ENCODE measurements around the gene DLGAP1.
A peak's percentile ranks its signal among the peaks of the same experiment; 100 is the strongest.

Gene DLGAP1

GRCh38 chr18:3458952-3459853 lies 995.9 kb downstream of the DLGAP1 start:
- Histone ChIP-seq H3K9me3 (ENCODE audit: insufficient read depth, low read length) (no peaks in the 10 kb centered on the region), H3K4me3 (ENCODE audit: insufficient read length, low read depth) (no peak overlapping the region), H3K36me3 (ENCODE audit: insufficient read depth, insufficient read length, low read length) (peaks cover 35% of the 10 kb centered on the region), H3K27me3 (ENCODE audit: insufficient read depth, insufficient read length) (no peaks in the 10 kb centered on the region), H3K4me1 (ENCODE audit: insufficient read depth, insufficient read length) (peaks cover 5% of the 10 kb centered on the region), H3K9ac (ENCODE audit: insufficient read length, low read depth) (no peak overlapping the region)
- TF ChIP-seq YY1 (IDR thresholded peaks at IDR 0.05; ENCODE audit: insufficient read depth, insufficient read length) = no peak
- TF ChIP-seq SUZ12 (IDR thresholded peaks at IDR 0.05; ENCODE audit: extremely low read depth, insufficient read depth, insufficient read length) = no peak
- no peak for DNase-seq (ENCODE audit: low read depth, low spot score)

GRCh38 chr18:3458378-3458777 lies 996.7 kb downstream of the DLGAP1 start:
- Histone ChIP-seq H3K4me1 (ENCODE audit: insufficient read depth, insufficient read length) (peaks cover 5% of the 10 kb centered on the region), H3K36me3 (ENCODE audit: insufficient read depth, insufficient read length, low read length) (peaks cover 35% of the 10 kb centered on the region), H3K9ac (ENCODE audit: insufficient read length, low read depth) (no peak overlapping the region)

GRCh38 chr18:3457261-3457724 lies 997.8 kb downstream of the DLGAP1 start:
- Histone ChIP-seq H3K4me1 (ENCODE audit: insufficient read depth, insufficient read length) (peaks cover 5% of the 10 kb centered on the region), H3K9me3 (ENCODE audit: insufficient read depth, low read length) (no peaks in the 10 kb centered on the region), H3K27me3 (ENCODE audit: insufficient read depth, insufficient read length) (no peaks in the 10 kb centered on the region), H3K36me3 (ENCODE audit: insufficient read depth, insufficient read length, low read length) (peaks cover 37% of the 10 kb centered on the region), H3K4me3 (ENCODE audit: insufficient read length, low read depth) (no peak overlapping the region), H3K9ac (ENCODE audit: insufficient read length, low read depth) (no peak overlapping the region)
- TF ChIP-seq ZNF274 (IDR thresholded peaks at IDR 0.05; ENCODE audit: low read depth, low read length) (no peak), YY1 (IDR thresholded peaks at IDR 0.05; ENCODE audit: insufficient read depth, insufficient read length) (no peak), SUZ12 (IDR thresholded peaks at IDR 0.05; ENCODE audit: extremely low read depth, insufficient read depth, insufficient read length) (no peak)
- DNase-seq (ENCODE audit: low read depth, low spot score) = no peak

More at GRCh38 chr18:3458378-3458777, 996.7 kb downstream of the DLGAP1 start:
- DNase-seq (ENCODE audit: low read depth, low spot score) = no peak
- Histone ChIP-seq H3K4me3 (ENCODE audit: insufficient read length, low read depth) (no peak overlapping the region), H3K9me3 (ENCODE audit: insufficient read depth, low read length) (no peaks in the 10 kb centered on the region), H3K27me3 (ENCODE audit: insufficient read depth, insufficient read length) (no peaks in the 10 kb centered on the region)
- TF ChIP-seq ZNF274 (IDR thresholded peaks at IDR 0.05; ENCODE audit: low read depth, low read length) (no peak), SUZ12 (IDR thresholded peaks at IDR 0.05; ENCODE audit: extremely low read depth, insufficient read depth, insufficient read length) (no peak), YY1 (IDR thresholded peaks at IDR 0.05; ENCODE audit: insufficient read depth, insufficient read length) (no peak)

- no peak overlapping the region for H3K4me3 ChIP-seq (ENCODE audit: insufficient read length, low read depth)
- H3K36me3 ChIP-seq (ENCODE audit: insufficient read depth, insufficient read length, low read length) = peaks cover 43% of the 10 kb centered on the region
- no peak for DNase-seq (ENCODE audit: low read depth, low spot score)
Observed at GRCh38 chr18:3456686-3457069, 998.4 kb downstream of the DLGAP1 start.

GRCh38 chr18:3455907-3456685 lies 999.0 kb downstream of the DLGAP1 start:
- Histone ChIP-seq H3K36me3 (ENCODE audit: insufficient read depth, insufficient read length, low read length) (peaks cover 46% of the 10 kb centered on the region), H3K4me3 (ENCODE audit: insufficient read length, low read depth) (peak overlapping the region; percentile 6), H3K27me3 (ENCODE audit: insufficient read depth, insufficient read length) (no peaks in the 10 kb centered on the region), H3K9ac (ENCODE audit: insufficient read length, low read depth) (peak overlapping the region; percentile 67), H3K4me1 (ENCODE audit: insufficient read depth, insufficient read length) (peaks cover 5% of the 10 kb centered on the region), H3K9me3 (ENCODE audit: insufficient read depth, low read length) (no peaks in the 10 kb centered on the region)
- TF ChIP-seq ZNF274 (IDR thresholded peaks at IDR 0.05; ENCODE audit: low read depth, low read length) (no peak), SUZ12 (IDR thresholded peaks at IDR 0.05; ENCODE audit: extremely low read depth, insufficient read depth, insufficient read length) (no peak), YY1 (IDR thresholded peaks at IDR 0.05; ENCODE audit: insufficient read depth, insufficient read length) (no peak)
- no peak for DNase-seq (ENCODE audit: low read depth, low spot score)

More at GRCh38 chr18:3456686-3457069, 998.4 kb downstream of the DLGAP1 start:
- TF ChIP-seq YY1 (IDR thresholded peaks at IDR 0.05; ENCODE audit: insufficient read depth, insufficient read length) = no peak
- TF ChIP-seq SUZ12 (IDR thresholded peaks at IDR 0.05; ENCODE audit: extremely low read depth, insufficient read depth, insufficient read length) = no peak
- no peak for TF ChIP-seq ZNF274 (IDR thresholded peaks at IDR 0.05; ENCODE audit: low read depth, low read length)
- Histone ChIP-seq H3K9ac (ENCODE audit: insufficient read length, low read depth) (no peak overlapping the region), H3K27me3 (ENCODE audit: insufficient read depth, insufficient read length) (no peaks in the 10 kb centered on the region), H3K4me1 (ENCODE audit: insufficient read depth, insufficient read length) (peaks cover 5% of the 10 kb centered on the region), H3K9me3 (ENCODE audit: insufficient read depth, low read length) (no peaks in the 10 kb centered on the region)

GRCh38 chr18:3455090-3455635 lies 999.9 kb downstream of the DLGAP1 start:
- no peaks in the 10 kb centered on the region for H3K27me3 ChIP-seq (ENCODE audit: insufficient read depth, insufficient read length)
- TF ChIP-seq YY1 (IDR thresholded peaks at IDR 0.05; ENCODE audit: insufficient read depth, insufficient read length) (no peak), SUZ12 (IDR thresholded peaks at IDR 0.05; ENCODE audit: extremely low read depth, insufficient read depth, insufficient read length) (no peak), ZNF274 (IDR thresholded peaks at IDR 0.05; ENCODE audit: low read depth, low read length) (no peak)
- no peak overlapping the region for H3K4me3 ChIP-seq (ENCODE audit: insufficient read length, low read depth)
- peaks cover 5% of the 10 kb centered on the region for H3K4me1 ChIP-seq (ENCODE audit: insufficient read depth, insufficient read length)
- H3K36me3 ChIP-seq (ENCODE audit: insufficient read depth, insufficient read length, low read length) = peaks cover 54% of the 10 kb centered on the region
- peak overlapping the region; percentile 67 for H3K9ac ChIP-seq (ENCODE audit: insufficient read length, low read depth)
- DNase-seq (ENCODE audit: low read depth, low spot score) = no peak
- no peaks in the 10 kb centered on the region for H3K9me3 ChIP-seq (ENCODE audit: insufficient read depth, low read length)
